Coronary artery (tissue), 2 donors: ENCODE measurements around the gene RAD51C.
A peak's percentile ranks its signal among the peaks of the same experiment; 100 is the strongest.
"Not testable (repeated sequence)": the region's sequence is repeated elsewhere in the genome, so short reads cannot be mapped to it uniquely, and the experiment has no call there.

ENCODE experiments used
- DNase-seq: peaks from one replicate; pipeline ENCODE4 v3.0.0-alpha.2; 2017; ENCODE audit warnings: low spot score
- H3K27ac ChIP-seq, 2 donors: fragments of 200-600 bp; sonication (generic); one replicate each; pipeline ENCODE4 v1.5.1; 2016 to 2019
- H3K4me3 ChIP-seq: fragments of 200-600 bp; sonication (generic); 2 replicates; pipeline ENCODE4 v1.5.1; 2016; ENCODE audit warnings: mild to moderate bottlenecking, moderate library complexity
- CTCF ChIP-seq: fragments of 200-600 bp; sonication (generic); IDR thresholded peaks from one replicate; pipeline ENCODE4 v1.5.1; 2019; ENCODE audit warnings: antibody characterized with exemption

The RAD51C gene

GRCh38 chr17:58756246-58757161, 64.1 kb downstream of the RAD51C start:
- DNase-seq, result no peak
- H3K4me3 ChIP-seq, result peak overlapping the region; percentile 78
- no peak for TF ChIP-seq CTCF
- no peak overlapping the region for H3K27ac ChIP-seq

- TF ChIP-seq CTCF, result no peak
These were observed 64.8 kb downstream of the RAD51C start for GRCh38 chr17:58757162-58757613.

GRCh38 chr17:58758890-58759289, 66.5 kb downstream of the RAD51C start:
- no peak overlapping the region for H3K4me3 ChIP-seq
- DNase-seq, result no peak
- TF ChIP-seq CTCF, result no peak
- H3K27ac ChIP-seq, result no peak overlapping the region

More at GRCh38 chr17:58757162-58757613, 64.8 kb downstream of the RAD51C start:
- DNase-seq, result no peak
- Histone ChIP-seq H3K27ac (no peak overlapping the region), H3K4me3 (peak overlapping the region; percentile 78)

- Histone ChIP-seq H3K4me3 (no peak overlapping the region), H3K27ac (no peak overlapping the region)
- TF ChIP-seq CTCF, result no peak
- no peak for DNase-seq
These were observed 67.1 kb downstream of the RAD51C start for GRCh38 chr17:58759522-58759921.

GRCh38 chr17:58760248-58760647, 67.8 kb downstream of the RAD51C start:
- no peak overlapping the region for H3K27ac ChIP-seq
- no peak overlapping the region for H3K4me3 ChIP-seq
- no peak for TF ChIP-seq CTCF
- DNase-seq, result no peak

GRCh38 chr17:58763263-58763662, 70.9 kb downstream of the RAD51C start:
- no peak for TF ChIP-seq CTCF
- no peak overlapping the region for H3K27ac ChIP-seq
- no peak for DNase-seq
- H3K4me3 ChIP-seq, result no peak overlapping the region

GRCh38 chr17:58764373-58764772, 72.0 kb downstream of the RAD51C start:
- no peak for TF ChIP-seq CTCF
- Histone ChIP-seq H3K4me3 (no peak overlapping the region), H3K27ac (no peak overlapping the region)
- DNase-seq, result no peak

GRCh38 chr17:58778482-58778881, 86.1 kb downstream of the RAD51C start:
- H3K4me3 ChIP-seq, DNase-seq, H3K27ac ChIP-seq: not testable (repeated sequence)
